Measurements from ENCODE around the gene OBSL1. TPM values are rescaled to one million over a fixed set of nuclear protein-coding genes. Genes with fewer than 3 reads are reported as not detected.

Gene OBSL1
- 100 to 1,000 TPM; 263 to 321 (median 294) TPM for total RNA-seq
- polyA plus RNA-seq: 179 TPM
- long read RNA-seq, donor 1, full-length matches to known transcripts: 223 of 698 reads
- long read RNA-seq, donor 1, partial matches to known transcripts: 345 of 698 reads
- long read RNA-seq, donor 1, other reads (novel, unspliced or antisense): 130 of 698 reads
- long read RNA-seq, donor 2, full-length matches to known transcripts: 161 of 431 reads
- long read RNA-seq, donor 2, partial matches to known transcripts: 168 of 431 reads
- long read RNA-seq, donor 2, other reads (novel, unspliced or antisense): 102 of 431 reads
- long read RNA-seq, donor 3, full-length matches to known transcripts: 104 of 582 reads
- long read RNA-seq, donor 3, partial matches to known transcripts: 357 of 582 reads
- long read RNA-seq, donor 3, other reads (novel, unspliced or antisense): 121 of 582 reads
- long read RNA-seq, donor 4, full-length matches to known transcripts: 236 of 525 reads
- long read RNA-seq, donor 4, partial matches to known transcripts: 166 of 525 reads
- long read RNA-seq, donor 4, other reads (novel, unspliced or antisense): 123 of 525 reads

- Histone ChIP-seq H3K27ac (ENCODE audit: low read length) (peak within 1 kb of the TSS; percentile 95), H3K27me3 (ENCODE audit: control insufficient read depth, insufficient read depth) (no peaks in the 10 kb centered on the region), H3K9me3 (ENCODE audit: control insufficient read depth, low read length) (no peaks in the 10 kb centered on the region), H3K4me3 (ENCODE audit: low read length) (peak within 1 kb of the TSS; percentile 77), H3K4me1 (ENCODE audit: control insufficient read depth, insufficient read depth, low read length) (peaks cover 1% of the 10 kb centered on the region)
- ATAC-seq (peak; percentile 82 to 85), DNase-seq (peak; percentile 85 to 95 (median 93))
- 5% methylated on average over 42 of the region's 42 CpGs for WGBS
- intact Hi-C loops (cut with DNase I): loop anchor here in 1 of 4 donors (5.0 kb wide), 2 partner anchors 56 to 71 kb away; partner anchors contain the start of gene SLC4A3
Measured at GRCh38 chr2:219571311-219572236, at the start of gene OBSL1. OBSL1 (minus strand) TSS chr2:219571539; CDS start chr2:219571232, 307 bp downstream.

GRCh38 chr2:219620546-219620945 lies 49.2 kb upstream of the OBSL1 start:
- Histone ChIP-seq H3K4me1 (ENCODE audit: control insufficient read depth, insufficient read depth, low read length) (peaks cover 7% of the 10 kb centered on the region), H3K4me3 (ENCODE audit: low read length) (no peak overlapping the region), H3K27ac (ENCODE audit: low read length) (no peak overlapping the region), H3K9me3 (ENCODE audit: control insufficient read depth, low read length) (no peaks in the 10 kb centered on the region), H3K27me3 (ENCODE audit: control insufficient read depth, insufficient read depth) (no peaks in the 10 kb centered on the region)
- ATAC-seq (no peak), DNase-seq (no peak)
- 80% methylated on average over 6 of the region's 6 CpGs for WGBS
- intact Hi-C loops (cut with DNase I): no loop called here

GRCh38 chr2:219619235-219619634 lies 47.9 kb upstream of the OBSL1 start:
- 46% methylated on average over 4 of the region's 4 CpGs for WGBS
- H3K27me3 ChIP-seq (ENCODE audit: control insufficient read depth, insufficient read depth): no peaks in the 10 kb centered on the region
- DNase-seq: peak in 1 of 3 donors; percentile 24
- no peak for ATAC-seq
- H3K9me3 ChIP-seq (ENCODE audit: control insufficient read depth, low read length): no peaks in the 10 kb centered on the region
- H3K27ac ChIP-seq (ENCODE audit: low read length): no peak overlapping the region
- H3K4me3 ChIP-seq (ENCODE audit: low read length): no peak overlapping the region
- H3K4me1 ChIP-seq (ENCODE audit: control insufficient read depth, insufficient read depth, low read length): peaks cover 7% of the 10 kb centered on the region
- intact Hi-C loops (cut with DNase I): no loop called here

GRCh38 chr2:219618733-219619122 lies 47.4 kb upstream of the OBSL1 start:
- DNase-seq (peak in 1 of 3 donors; percentile 36), ATAC-seq (no peak)
- Histone ChIP-seq H3K27ac (ENCODE audit: low read length) (peak overlapping the region; percentile 32), H3K9me3 (ENCODE audit: control insufficient read depth, low read length) (no peaks in the 10 kb centered on the region), H3K4me3 (ENCODE audit: low read length) (no peak overlapping the region), H3K4me1 (ENCODE audit: control insufficient read depth, insufficient read depth, low read length) (peaks cover 7% of the 10 kb centered on the region), H3K27me3 (ENCODE audit: control insufficient read depth, insufficient read depth) (no peaks in the 10 kb centered on the region)
- intact Hi-C loops (cut with DNase I): no loop called here
- 85% methylated on average over 3 of the region's 3 CpGs for WGBS

GRCh38 chr2:219616550-219616949 lies 45.2 kb upstream of the OBSL1 start:
- peak overlapping the region; percentile 31 for H3K27ac ChIP-seq (ENCODE audit: low read length)
- DNase-seq (peak in 2 of 3 donors; percentile 63 to 72), ATAC-seq (peak; percentile 42 to 49)
- 59% methylated on average over 4 of the region's 4 CpGs for WGBS
- no peaks in the 10 kb centered on the region for H3K9me3 ChIP-seq (ENCODE audit: control insufficient read depth, low read length)
- H3K4me1 ChIP-seq (ENCODE audit: control insufficient read depth, insufficient read depth, low read length): peaks cover 5% of the 10 kb centered on the region
- H3K4me3 ChIP-seq (ENCODE audit: low read length): no peak overlapping the region
- intact Hi-C loops (cut with DNase I): no loop called here
- no peaks in the 10 kb centered on the region for H3K27me3 ChIP-seq (ENCODE audit: control insufficient read depth, insufficient read depth)

- 72% methylated on average over 12 of the region's 12 CpGs for WGBS
- Histone ChIP-seq H3K4me3 (ENCODE audit: low read length) (no peak overlapping the region), H3K9me3 (ENCODE audit: control insufficient read depth, low read length) (no peaks in the 10 kb centered on the region), H3K27me3 (ENCODE audit: control insufficient read depth, insufficient read depth) (no peaks in the 10 kb centered on the region), H3K4me1 (ENCODE audit: control insufficient read depth, insufficient read depth, low read length) (peaks cover 5% of the 10 kb centered on the region), H3K27ac (ENCODE audit: low read length) (no peak overlapping the region)
- ATAC-seq (peak; percentile 5 to 16), DNase-seq (peak in 2 of 3 donors; percentile 46 to 56)
- intact Hi-C loops (cut with DNase I): no loop called here
Measured at GRCh38 chr2:219615894-219616293, 44.6 kb upstream of the OBSL1 start.

- no peak for ATAC-seq
- intact Hi-C loops (cut with DNase I): no loop called here
- Histone ChIP-seq H3K9me3 (ENCODE audit: control insufficient read depth, low read length) (no peaks in the 10 kb centered on the region), H3K4me1 (ENCODE audit: control insufficient read depth, insufficient read depth, low read length) (peaks cover 5% of the 10 kb centered on the region), H3K27me3 (ENCODE audit: control insufficient read depth, insufficient read depth) (no peaks in the 10 kb centered on the region), H3K4me3 (ENCODE audit: low read length) (no peak overlapping the region), H3K27ac (ENCODE audit: low read length) (no peak overlapping the region)
- 93% methylated on average over 11 of the region's 11 CpGs for WGBS
- DNase-seq: peak in 1 of 3 donors; percentile 47
Measured at GRCh38 chr2:219615036-219615435, 43.7 kb upstream of the OBSL1 start.

- no peak overlapping the region for H3K4me3 ChIP-seq (ENCODE audit: low read length)
- peaks cover 5% of the 10 kb centered on the region for H3K4me1 ChIP-seq (ENCODE audit: control insufficient read depth, insufficient read depth, low read length)
- H3K9me3 ChIP-seq (ENCODE audit: control insufficient read depth, low read length): no peaks in the 10 kb centered on the region
- 91% methylated on average over 11 of the region's 11 CpGs for WGBS
- intact Hi-C loops (cut with DNase I): no loop called here
- no peaks in the 10 kb centered on the region for H3K27me3 ChIP-seq (ENCODE audit: control insufficient read depth, insufficient read depth)
- DNase-seq (no peak), ATAC-seq (no peak)
- H3K27ac ChIP-seq (ENCODE audit: low read length): no peak overlapping the region
Measured at GRCh38 chr2:219614076-219614860, 42.9 kb upstream of the OBSL1 start.

- DNase-seq (no peak), ATAC-seq (no peak)
- no peak overlapping the region for H3K4me3 ChIP-seq (ENCODE audit: low read length)
- peaks cover 7% of the 10 kb centered on the region for H3K4me1 ChIP-seq (ENCODE audit: control insufficient read depth, insufficient read depth, low read length)
- H3K27ac ChIP-seq (ENCODE audit: low read length): no peak overlapping the region
- intact Hi-C loops (cut with DNase I): no loop called here
- H3K27me3 ChIP-seq (ENCODE audit: control insufficient read depth, insufficient read depth): no peaks in the 10 kb centered on the region
- no peaks in the 10 kb centered on the region for H3K9me3 ChIP-seq (ENCODE audit: control insufficient read depth, low read length)
- WGBS: 93% methylated on average over 11 of the region's 11 CpGs
Measured at GRCh38 chr2:219613461-219614070, 42.2 kb upstream of the OBSL1 start.

All from right cardiac atrium (tissue), 5 donors.